ENCODE measurements around the gene MR1.

Gene MR1

DNA sequence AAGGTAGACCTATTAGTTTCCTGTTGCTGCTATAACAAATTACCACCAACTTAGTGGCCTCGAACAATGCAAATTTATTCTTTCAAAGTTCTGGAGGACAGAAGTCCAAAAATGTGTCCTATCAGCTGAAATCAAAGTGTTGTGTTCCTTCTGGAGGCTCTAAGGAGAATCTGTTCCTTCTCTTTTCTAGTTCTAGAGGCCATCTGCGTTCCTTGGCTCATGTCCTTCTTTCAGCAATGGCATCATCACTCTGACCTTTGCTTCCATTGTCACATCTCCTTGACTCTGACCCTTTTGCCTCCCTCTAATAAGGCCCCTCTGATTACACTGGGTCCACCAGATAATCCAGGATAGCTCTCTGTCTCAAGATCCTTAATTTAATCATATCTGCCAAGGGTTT, 1.2 kb upstream of the MR1 start:
- H3K4me1 ChIP-seq (ENCODE audit: control insufficient read depth, insufficient read depth, low read length): no peaks in the 10 kb centered on the region
- no peak overlapping the region for H3K27ac ChIP-seq (ENCODE audit: extremely low read depth, low read depth, low read length)
- TF ChIP-seq MYNN (tag by site-specific recombination; IDR thresholded peaks at IDR 0.05; ENCODE audit: borderline replicate concordance) (no peak), ZXDB (tag by site-specific recombination; IDR thresholded peaks at IDR 0.05) (no peak), ZNF138 (tag by site-specific recombination; IDR thresholded peaks at IDR 0.05; ENCODE audit: borderline replicate concordance) (no peak), ZNF548 (tag by site-specific recombination; IDR thresholded peaks at IDR 0.05) (no peak), ZBTB8A (tag by site-specific recombination; IDR thresholded peaks at IDR 0.05) (no peak), ZNF785 (tag by site-specific recombination; IDR thresholded peaks at IDR 0.05) (no peak), ZNF10 (tag by site-specific recombination; IDR thresholded peaks at IDR 0.05) (no peak), ZNF394 (tag by site-specific recombination; IDR thresholded peaks at IDR 0.05; ENCODE audit: borderline replicate concordance) (no peak), WT1 (tag by site-specific recombination; IDR thresholded peaks at IDR 0.05) (no peak), ZNF571 (tag by site-specific recombination; IDR thresholded peaks at IDR 0.05) (no peak), ZNF426 (tag by site-specific recombination; IDR thresholded peaks at IDR 0.05) (no peak), ZNF433 (tag by site-specific recombination; IDR thresholded peaks at IDR 0.05; ENCODE audit: low read depth) (no peak)
- TF ChIP-seq, protein P1, sequence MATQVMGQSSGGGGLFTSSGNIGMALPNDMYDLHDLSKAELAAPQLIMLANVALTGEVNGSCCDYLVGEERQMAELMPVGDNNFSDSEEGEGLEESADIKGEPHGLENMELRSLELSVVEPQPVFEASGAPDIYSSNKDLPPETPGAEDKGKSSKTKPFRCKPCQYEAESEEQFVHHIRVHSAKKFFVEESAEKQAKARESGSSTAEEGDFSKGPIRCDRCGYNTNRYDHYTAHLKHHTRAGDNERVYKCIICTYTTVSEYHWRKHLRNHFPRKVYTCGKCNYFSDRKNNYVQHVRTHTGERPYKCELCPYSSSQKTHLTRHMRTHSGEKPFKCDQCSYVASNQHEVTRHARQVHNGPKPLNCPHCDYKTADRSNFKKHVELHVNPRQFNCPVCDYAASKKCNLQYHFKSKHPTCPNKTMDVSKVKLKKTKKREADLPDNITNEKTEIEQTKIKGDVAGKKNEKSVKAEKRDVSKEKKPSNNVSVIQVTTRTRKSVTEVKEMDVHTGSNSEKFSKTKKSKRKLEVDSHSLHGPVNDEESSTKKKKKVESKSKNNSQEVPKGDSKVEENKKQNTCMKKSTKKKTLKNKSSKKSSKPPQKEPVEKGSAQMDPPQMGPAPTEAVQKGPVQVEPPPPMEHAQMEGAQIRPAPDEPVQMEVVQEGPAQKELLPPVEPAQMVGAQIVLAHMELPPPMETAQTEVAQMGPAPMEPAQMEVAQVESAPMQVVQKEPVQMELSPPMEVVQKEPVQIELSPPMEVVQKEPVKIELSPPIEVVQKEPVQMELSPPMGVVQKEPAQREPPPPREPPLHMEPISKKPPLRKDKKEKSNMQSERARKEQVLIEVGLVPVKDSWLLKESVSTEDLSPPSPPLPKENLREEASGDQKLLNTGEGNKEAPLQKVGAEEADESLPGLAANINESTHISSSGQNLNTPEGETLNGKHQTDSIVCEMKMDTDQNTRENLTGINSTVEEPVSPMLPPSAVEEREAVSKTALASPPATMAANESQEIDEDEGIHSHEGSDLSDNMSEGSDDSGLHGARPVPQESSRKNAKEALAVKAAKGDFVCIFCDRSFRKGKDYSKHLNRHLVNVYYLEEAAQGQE (tag by site-specific recombination; IDR thresholded peaks at IDR 0.05): no peak
- TF ChIP-seq, protein P2, sequence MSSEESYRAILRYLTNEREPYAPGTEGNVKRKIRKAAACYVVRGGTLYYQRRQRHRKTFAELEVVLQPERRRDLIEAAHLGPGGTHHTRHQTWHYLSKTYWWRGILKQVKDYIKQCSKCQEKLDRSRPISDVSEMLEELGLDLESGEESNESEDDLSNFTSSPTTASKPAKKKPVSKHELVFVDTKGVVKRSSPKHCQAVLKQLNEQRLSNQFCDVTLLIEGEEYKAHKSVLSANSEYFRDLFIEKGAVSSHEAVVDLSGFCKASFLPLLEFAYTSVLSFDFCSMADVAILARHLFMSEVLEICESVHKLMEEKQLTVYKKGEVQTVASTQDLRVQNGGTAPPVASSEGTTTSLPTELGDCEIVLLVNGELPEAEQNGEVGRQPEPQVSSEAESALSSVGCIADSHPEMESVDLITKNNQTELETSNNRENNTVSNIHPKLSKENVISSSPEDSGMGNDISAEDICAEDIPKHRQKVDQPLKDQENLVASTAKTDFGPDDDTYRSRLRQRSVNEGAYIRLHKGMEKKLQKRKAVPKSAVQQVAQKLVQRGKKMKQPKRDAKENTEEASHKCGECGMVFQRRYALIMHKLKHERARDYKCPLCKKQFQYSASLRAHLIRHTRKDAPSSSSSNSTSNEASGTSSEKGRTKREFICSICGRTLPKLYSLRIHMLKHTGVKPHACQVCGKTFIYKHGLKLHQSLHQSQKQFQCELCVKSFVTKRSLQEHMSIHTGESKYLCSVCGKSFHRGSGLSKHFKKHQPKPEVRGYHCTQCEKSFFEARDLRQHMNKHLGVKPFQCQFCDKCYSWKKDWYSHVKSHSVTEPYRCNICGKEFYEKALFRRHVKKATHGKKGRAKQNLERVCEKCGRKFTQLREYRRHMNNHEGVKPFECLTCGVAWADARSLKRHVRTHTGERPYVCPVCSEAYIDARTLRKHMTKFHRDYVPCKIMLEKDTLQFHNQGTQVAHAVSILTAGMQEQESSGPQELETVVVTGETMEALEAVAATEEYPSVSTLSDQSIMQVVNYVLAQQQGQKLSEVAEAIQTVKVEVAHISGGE (tag by site-specific recombination; conservative IDR thresholded peaks at IDR 0.05; ENCODE audit: low read depth): no peak
- TF ChIP-seq, protein P3, sequence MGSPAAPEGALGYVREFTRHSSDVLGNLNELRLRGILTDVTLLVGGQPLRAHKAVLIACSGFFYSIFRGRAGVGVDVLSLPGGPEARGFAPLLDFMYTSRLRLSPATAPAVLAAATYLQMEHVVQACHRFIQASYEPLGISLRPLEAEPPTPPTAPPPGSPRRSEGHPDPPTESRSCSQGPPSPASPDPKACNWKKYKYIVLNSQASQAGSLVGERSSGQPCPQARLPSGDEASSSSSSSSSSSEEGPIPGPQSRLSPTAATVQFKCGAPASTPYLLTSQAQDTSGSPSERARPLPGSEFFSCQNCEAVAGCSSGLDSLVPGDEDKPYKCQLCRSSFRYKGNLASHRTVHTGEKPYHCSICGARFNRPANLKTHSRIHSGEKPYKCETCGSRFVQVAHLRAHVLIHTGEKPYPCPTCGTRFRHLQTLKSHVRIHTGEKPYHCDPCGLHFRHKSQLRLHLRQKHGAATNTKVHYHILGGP (tag by site-specific recombination; IDR thresholded peaks at IDR 0.05): no peak
- TF ChIP-seq, protein P4, sequence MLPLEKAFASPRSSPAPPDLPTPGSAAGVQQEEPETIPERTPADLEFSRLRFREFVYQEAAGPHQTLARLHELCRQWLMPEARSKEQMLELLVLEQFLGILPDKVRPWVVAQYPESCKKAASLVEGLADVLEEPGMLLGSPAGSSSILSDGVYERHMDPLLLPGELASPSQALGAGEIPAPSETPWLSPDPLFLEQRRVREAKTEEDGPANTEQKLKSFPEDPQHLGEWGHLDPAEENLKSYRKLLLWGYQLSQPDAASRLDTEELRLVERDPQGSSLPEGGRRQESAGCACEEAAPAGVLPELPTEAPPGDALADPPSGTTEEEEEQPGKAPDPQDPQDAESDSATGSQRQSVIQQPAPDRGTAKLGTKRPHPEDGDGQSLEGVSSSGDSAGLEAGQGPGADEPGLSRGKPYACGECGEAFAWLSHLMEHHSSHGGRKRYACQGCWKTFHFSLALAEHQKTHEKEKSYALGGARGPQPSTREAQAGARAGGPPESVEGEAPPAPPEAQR (tag by site-specific recombination; IDR thresholded peaks at IDR 0.05): no peak
- no peaks in the 10 kb centered on the region for H3K36me3 ChIP-seq (ENCODE audit: control insufficient read depth in 2 of 2, insufficient read depth in 1 of 2, low read length in 2 of 2)
- POLR2A ChIA-PET: interaction anchor here (1.4 to 6.3 kb wide), 2 partner anchors 9 to 56 kb away, joined by 9 to 40 read pairs; partner anchors contain the start of genes IER5 and STX6
- no peaks in the 10 kb centered on the region for H3K9me3 ChIP-seq (ENCODE audit: control insufficient read depth, insufficient read depth, low read depth, low read length)
- H3K4me3 ChIP-seq (ENCODE audit: low read depth, low read length): no peak overlapping the region
- CTCF ChIA-PET: interaction anchor here (1.1 to 2.3 kb wide), 4 partner anchors 9 to 154 kb away, joined by 3 to 12 read pairs (median 6); no protein-coding TSS in a partner anchor

All from HEK293 (cell line).